Activated T-helper 1 cell treated with anti-CD3 and anti-CD28 coated beads, Interleukin-2, amount 50 U/mL, for 16 hours (primary cell): ENCODE data around the gene RAPGEF4.

Source experiments
- DNase-seq, 2 donors: peaks; one replicate each; pipeline ENCODE4 v3.0.0-alpha.2; 2020; ENCODE audit warnings: low read depth in 1 of 2, low spot score in 1 of 2

Gene RAPGEF4

DNA sequence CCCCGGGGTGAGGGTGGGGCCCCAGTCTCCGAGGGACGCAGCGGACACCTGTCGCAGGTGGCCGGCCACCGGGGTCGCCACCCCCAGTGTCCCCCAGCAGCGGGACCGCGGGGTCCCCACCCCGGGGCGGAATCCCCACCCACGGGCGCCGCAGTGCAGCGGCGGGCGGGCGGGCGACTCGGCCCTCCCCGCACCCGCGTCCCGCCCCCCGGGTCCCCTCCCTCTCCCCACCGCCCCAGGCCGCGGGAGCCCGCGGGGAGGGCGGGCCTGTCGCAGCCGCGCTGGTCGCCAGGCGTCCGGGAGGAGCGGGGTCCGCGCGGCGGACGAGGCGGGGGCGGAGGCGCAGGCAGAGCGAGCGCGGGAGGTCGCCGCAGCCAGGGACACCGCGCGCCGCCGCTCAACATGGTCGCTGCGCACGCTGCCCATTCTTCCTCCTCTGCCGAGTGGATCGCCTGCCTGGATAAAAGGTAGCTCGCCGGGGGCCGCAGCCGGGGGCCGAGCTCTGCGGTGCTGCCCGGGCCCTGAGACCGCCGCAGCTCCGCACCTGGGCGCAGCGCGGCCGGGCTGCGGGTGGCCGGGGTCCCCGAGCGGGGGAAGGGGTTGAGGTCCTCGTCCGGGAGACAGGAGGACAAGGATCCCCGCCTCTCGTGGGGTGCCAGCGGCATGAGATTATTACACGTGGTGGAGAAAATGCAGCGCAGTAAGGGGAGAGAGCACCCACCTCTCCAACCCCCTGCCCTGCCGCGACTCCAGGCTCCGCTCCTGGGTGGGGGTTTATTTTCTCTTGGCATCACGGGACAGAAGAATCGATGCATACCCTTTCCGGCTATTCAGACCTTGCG, at the start of gene RAPGEF4:
Gene RAPGEF4, plus strand, starts transcription at position 264 of the 842 bp plus-strand sequence. Its CDS starts 139 bp downstream, at position 403.
- DNase-seq = no peak

DNA sequence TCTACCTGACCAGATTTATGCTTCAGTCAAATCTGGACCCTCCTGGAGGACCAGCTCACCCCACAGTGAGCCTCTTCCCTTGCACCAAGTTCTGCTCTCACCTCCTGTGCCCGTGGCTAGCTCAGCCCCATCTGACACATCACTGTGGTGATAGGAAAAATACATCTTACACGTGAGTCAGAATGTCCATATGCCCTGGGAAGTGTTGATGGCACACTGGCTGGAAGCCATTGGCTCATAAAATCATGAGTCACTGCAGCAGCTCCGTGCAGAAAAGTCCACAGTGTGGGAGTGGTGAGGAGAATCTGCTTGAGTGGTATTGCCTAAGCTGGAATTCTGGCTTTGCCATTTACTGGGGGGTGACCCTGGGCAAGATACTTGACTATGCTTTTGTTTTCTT, 42.6 kb upstream of the RAPGEF4 start:
- no peak for DNase-seq

- no peak for DNase-seq
These were observed 41.9 kb upstream of the RAPGEF4 start for GRCh38 chr2:172693529-172694455.

- DNase-seq = no peak
These were observed 38.3 kb upstream of the RAPGEF4 start for GRCh38 chr2:172697296-172697695.

GRCh38 chr2:172698041-172698863, 37.4 kb upstream of the RAPGEF4 start:
- no peak for DNase-seq

DNA sequence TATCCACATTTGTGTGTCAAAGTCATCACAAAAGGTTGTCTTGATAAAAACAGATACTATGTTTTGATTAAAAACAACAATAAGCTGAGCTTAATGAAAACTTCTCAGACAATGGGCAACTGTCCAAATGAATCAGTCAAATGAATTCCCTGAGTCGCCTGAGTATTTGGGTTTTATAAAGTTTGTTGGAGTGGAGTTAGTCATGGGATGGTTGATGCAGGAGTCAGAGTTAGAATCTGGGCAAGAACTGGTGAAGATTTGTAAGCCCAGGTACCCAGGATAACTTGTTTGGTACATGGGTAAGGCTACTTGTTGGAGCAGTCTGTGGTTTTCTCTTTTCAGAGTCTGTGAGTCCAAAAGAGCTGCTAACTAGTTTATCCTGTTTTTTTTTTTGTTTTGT, 34.4 kb upstream of the RAPGEF4 start:
- no peak for DNase-seq

DNA sequence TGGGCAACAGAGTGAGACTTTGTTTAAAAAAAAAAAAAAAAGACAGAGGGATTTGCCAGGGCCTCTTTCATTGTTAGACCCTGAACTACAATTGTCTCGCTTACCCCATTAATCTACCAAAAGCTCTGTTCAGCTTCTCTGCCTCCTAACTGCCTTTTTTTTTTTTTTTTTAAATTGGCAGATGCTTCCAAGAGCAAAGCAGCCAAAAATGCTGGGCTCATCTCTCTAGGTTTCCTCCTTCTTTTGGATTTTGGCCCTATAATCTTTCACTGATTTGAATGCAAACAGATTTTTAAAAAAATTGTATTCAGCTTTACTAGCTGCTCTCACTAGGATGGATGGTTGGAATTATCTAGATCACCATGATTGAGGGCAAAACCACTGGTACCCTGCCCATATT, 33.2 kb upstream of the RAPGEF4 start:
- no peak for DNase-seq

DNA sequence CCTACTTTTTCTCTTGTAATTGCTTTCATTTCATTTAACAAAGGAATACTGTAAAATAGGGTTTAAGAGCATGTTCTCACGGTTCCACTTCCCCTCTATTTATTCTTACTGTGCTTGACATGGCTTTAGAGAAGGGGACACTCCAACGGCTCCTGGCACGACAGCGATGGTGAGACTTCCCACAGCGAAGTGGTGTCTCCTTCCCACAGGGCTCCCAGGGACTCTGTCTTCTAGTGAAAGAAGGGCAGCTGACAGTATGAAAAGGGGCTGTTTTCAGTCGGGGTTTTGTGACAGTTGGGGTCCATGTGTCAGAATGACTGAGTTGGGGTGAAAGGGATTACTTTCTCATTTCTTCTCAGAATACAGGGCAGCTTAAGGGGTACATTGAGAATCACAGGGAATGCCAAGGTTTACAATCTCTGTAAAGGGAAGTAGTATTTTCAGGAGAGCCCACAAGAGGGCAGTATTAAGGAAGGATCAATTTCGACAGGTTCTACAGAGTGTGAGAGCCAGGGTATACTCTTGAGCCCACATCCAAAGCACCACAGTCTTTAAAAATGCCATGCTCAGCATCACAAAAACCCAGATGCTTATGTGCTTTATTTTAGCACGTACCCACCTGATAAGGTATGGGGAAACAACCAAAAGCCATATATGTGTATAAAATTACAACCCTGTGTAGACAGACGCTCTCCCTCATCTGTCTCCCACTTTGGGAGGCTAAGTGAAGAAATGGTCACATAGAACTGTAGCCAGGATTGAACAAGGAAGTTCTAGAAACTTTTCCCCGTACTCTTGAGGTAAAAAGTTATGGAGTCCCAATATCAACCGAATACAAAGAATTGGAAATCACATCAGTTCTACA, 31.3 kb upstream of the RAPGEF4 start:
- DNase-seq = no peak

DNA sequence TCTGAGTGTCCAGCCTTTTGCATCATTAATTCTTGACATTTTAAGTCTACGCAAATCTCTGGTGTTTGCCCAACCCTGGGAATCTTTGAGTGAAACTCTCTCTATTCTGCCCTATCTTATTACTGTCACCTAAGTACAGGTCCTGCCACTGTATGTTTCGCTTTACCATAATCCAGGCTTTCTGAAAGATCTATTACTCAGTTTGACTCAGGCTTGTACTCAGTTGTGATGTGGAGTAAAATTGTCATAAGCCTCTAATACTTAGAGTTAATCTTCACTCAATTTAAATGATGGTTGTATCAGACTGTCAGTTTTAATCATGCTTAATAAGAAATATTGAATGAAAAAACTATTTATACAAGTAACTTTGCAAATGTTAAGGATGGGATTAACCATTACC, 30.3 kb upstream of the RAPGEF4 start:
- no peak for DNase-seq

GRCh38 chr2:172708247-172708646, 27.4 kb upstream of the RAPGEF4 start:
- no peak for DNase-seq

DNA sequence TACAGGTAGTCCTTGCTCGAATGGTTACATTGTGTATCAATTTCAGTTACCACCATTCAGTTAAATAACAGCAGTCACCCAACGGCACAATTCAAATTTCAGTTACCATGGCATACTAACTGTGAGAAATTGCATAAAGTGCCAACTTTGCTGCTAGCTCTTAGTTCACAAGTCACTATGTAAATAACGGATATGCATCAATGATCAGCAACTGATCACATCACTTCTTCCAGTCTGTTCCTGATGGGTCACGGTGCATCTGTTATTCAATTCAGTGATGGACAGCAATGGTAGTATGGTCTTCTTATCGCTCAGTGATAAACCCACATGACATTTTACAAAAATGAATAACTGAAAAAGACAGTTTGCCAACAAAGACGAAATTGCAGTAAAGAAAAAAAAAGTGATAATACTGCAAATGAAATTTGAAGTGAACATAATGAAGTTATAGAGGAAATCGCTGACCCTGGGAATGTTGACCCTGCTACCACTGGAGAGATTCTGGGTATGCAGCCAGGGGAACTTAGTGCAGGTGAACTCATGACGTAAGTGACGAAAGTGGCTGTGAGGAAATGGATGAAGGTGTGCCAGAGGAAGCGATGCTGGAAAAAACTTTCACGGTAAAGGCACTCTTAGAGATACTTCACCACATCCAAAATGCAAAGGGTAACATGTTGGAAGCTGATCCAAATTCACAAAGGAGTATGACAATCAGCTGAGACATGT, 25.9 kb upstream of the RAPGEF4 start:
- no peak for DNase-seq

GRCh38 chr2:172710584-172711047, 25.0 kb upstream of the RAPGEF4 start:
- no peak for DNase-seq

DNA sequence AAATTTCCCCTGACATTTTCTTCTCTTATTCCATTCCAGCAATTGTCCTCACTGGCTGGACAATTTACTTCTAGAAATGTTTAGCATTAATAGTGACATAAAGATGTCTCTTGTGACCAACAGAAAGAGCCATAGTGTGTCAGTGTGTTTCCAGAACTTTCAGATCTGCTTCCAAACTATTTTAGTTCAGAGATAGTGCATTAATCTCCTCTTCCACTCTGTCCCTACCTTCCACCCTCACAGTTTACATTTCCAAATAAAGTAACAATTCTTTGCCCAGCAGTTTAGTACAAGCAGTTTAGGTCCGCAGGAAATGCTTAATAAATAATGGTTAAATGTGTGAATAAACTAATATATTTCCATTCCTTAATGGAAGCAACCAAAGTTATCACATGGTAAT, 24.5 kb upstream of the RAPGEF4 start:
- no peak for DNase-seq

DNA sequence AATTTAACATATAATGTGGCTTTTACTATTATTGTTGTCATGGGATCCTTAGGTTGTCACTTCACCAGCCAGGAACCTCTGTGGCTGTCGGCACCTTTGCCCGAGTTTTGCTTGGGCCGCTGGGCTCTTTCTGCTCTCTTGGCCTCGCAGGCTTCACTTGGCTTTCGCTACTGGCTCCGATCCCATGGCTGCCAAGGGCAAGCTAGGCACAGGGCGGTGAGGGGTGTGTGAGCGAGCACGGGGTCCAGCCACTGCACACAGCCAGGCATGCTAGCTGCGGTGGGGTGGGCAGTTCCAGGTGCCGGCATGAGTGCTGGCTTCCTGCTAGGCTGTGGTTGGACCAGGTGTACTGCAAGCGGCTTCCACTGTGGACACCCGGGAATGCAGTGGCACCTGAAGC, 23.4 kb upstream of the RAPGEF4 start:
- DNase-seq = no peak

DNA sequence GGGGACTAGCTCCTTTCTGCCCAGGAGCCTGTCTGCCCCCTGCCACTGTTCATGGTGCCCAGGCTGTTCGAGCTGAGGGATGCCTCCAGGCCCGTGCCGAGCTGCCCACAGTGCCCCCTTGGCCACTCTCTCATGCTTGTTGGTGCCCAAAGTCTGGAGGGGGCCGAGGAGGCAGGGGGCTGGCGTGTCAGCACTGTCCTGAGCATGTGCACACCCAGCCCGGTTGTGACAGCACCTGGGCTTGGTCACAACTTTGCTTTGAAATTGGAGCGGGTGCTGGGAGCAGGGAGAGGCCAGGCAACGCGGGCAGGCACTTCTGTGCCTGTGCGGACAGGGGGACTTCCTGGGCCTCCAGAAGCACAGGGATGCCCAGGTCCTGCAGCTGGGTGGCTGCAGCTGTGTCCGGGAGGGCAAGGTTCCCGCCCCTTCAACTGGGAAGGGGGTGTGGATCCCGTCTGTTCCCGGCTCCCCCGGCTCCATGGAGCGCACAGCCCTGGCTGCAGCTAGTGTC, 22.2 kb upstream of the RAPGEF4 start:
- no peak for DNase-seq

- DNase-seq = no peak
These were observed 13.2 kb upstream of the RAPGEF4 start for GRCh38 chr2:172722481-172722880.

- no peak for DNase-seq
These were observed 12.4 kb upstream of the RAPGEF4 start for GRCh38 chr2:172723286-172723685.

- no peak for DNase-seq
These were observed 10.9 kb upstream of the RAPGEF4 start for GRCh38 chr2:172724724-172725123.

- DNase-seq = no peak
These were observed 10.4 kb upstream of the RAPGEF4 start for GRCh38 chr2:172725284-172725683.
